ENCODE results near the gene SEPTIN8. TPM values are rescaled to one million over a fixed set of nuclear protein-coding genes. Genes with fewer than 3 reads are reported as not detected.
"Not testable (repeated sequence)": the region's sequence is repeated elsewhere in the genome, so short reads cannot be mapped to it uniquely, and the experiment has no call there.

Gene SEPTIN8
- total RNA-seq, 1 experiment from 2014 or later: 47.8 TPM

- in situ Hi-C loops (cut with HindIII; ENCODE audit: low sequenced_read_pairs): no loop called here
- peak; percentile 45 for DNase-seq (ENCODE audit: low spot score)
These were observed 36.8 kb upstream of the SEPTIN8 start for GRCh38 chr5:132813599-132814502.

- peak; percentile 84 for DNase-seq (ENCODE audit: low spot score)
These were observed 36.0 kb upstream of the SEPTIN8 start, which contains the start of gene SOWAHA for GRCh38 chr5:132812781-132813598. Gene SOWAHA (plus strand): TSS chr5:132813302. CDS start chr5:132813622, 320 bp downstream.

GRCh38 chr5:132812123-132812765, 35.2 kb upstream of the SEPTIN8 start:
- in situ Hi-C loops (cut with HindIII; ENCODE audit: low sequenced_read_pairs): no loop called here
- DNase-seq (ENCODE audit: low spot score): peak; percentile 72

More at GRCh38 chr5:132812781-132813598, 36.0 kb upstream of the SEPTIN8 start, which contains the start of gene SOWAHA:
- in situ Hi-C loops (cut with HindIII; ENCODE audit: low sequenced_read_pairs): no loop called here

- no peak for DNase-seq (ENCODE audit: low spot score)
- in situ Hi-C loops (cut with HindIII; ENCODE audit: low sequenced_read_pairs): no loop called here
These were observed 33.6 kb upstream of the SEPTIN8 start for GRCh38 chr5:132810605-132811004.

- in situ Hi-C loops (cut with HindIII; ENCODE audit: low sequenced_read_pairs): no loop called here
- DNase-seq (ENCODE audit: low spot score): no peak
These were observed 31.8 kb upstream of the SEPTIN8 start for GRCh38 chr5:132808866-132809265.

GRCh38 chr5:132808448-132808847, 31.4 kb upstream of the SEPTIN8 start:
- in situ Hi-C loops (cut with HindIII; ENCODE audit: low sequenced_read_pairs): no loop called here
- no peak for DNase-seq (ENCODE audit: low spot score)

GRCh38 chr5:132807163-132807838, 30.3 kb upstream of the SEPTIN8 start:
- DNase-seq (ENCODE audit: low spot score): no peak
- in situ Hi-C loops (cut with HindIII; ENCODE audit: low sequenced_read_pairs): no loop called here

GRCh38 chr5:132806804-132807162, 29.7 kb upstream of the SEPTIN8 start:
- in situ Hi-C loops (cut with HindIII; ENCODE audit: low sequenced_read_pairs); DNase-seq (ENCODE audit: low spot score): not testable (repeated sequence)

GRCh38 chr5:132805872-132806271, 28.8 kb upstream of the SEPTIN8 start:
- in situ Hi-C loops (cut with HindIII; ENCODE audit: low sequenced_read_pairs): not testable (repeated sequence)

GRCh38 chr5:132804219-132804618, 27.2 kb upstream of the SEPTIN8 start:
- in situ Hi-C loops (cut with HindIII; ENCODE audit: low sequenced_read_pairs); DNase-seq (ENCODE audit: low spot score): not testable (repeated sequence)

More at GRCh38 chr5:132805872-132806271, 28.8 kb upstream of the SEPTIN8 start:
- DNase-seq (ENCODE audit: low spot score): not testable (repeated sequence)

- DNase-seq (ENCODE audit: low spot score); in situ Hi-C loops (cut with HindIII; ENCODE audit: low sequenced_read_pairs): not testable (repeated sequence)
These were observed 25.6 kb upstream of the SEPTIN8 start for GRCh38 chr5:132802685-132803066.

GRCh38 chr5:132802044-132802684, 25.1 kb upstream of the SEPTIN8 start:
- DNase-seq (ENCODE audit: low spot score): no peak

GRCh38 chr5:132800545-132800944, 23.5 kb upstream of the SEPTIN8 start:
- DNase-seq (ENCODE audit: low spot score): no peak
- in situ Hi-C loops (cut with HindIII; ENCODE audit: low sequenced_read_pairs): no loop called here

More at GRCh38 chr5:132802044-132802684, 25.1 kb upstream of the SEPTIN8 start:
- in situ Hi-C loops (cut with HindIII; ENCODE audit: low sequenced_read_pairs): no loop called here

- in situ Hi-C loops (cut with HindIII; ENCODE audit: low sequenced_read_pairs): no loop called here
- no peak for DNase-seq (ENCODE audit: low spot score)
These were observed 22.4 kb upstream of the SEPTIN8 start for GRCh38 chr5:132799392-132799791.

GRCh38 chr5:132797651-132798050, 20.6 kb upstream of the SEPTIN8 start:
- DNase-seq (ENCODE audit: low spot score): peak; percentile 89
- in situ Hi-C loops (cut with HindIII; ENCODE audit: low sequenced_read_pairs): no loop called here

- in situ Hi-C loops (cut with HindIII; ENCODE audit: low sequenced_read_pairs): no loop called here
- DNase-seq (ENCODE audit: low spot score): no peak
These were observed 14.0 kb upstream of the SEPTIN8 start for GRCh38 chr5:132791026-132791425.

- peak; percentile 87 for DNase-seq (ENCODE audit: low spot score)
- in situ Hi-C loops (cut with HindIII; ENCODE audit: low sequenced_read_pairs): no loop called here
These were observed 13.3 kb upstream of the SEPTIN8 start for GRCh38 chr5:132790201-132790865.
